HG03378 (cell line): Measurements from ENCODE around the gene SDK2.

Experiments used
- ATAC-seq: cut with Tn5 transposase; IDR thresholded peaks from one replicate; pipeline ENCODE4 v1.9.1; 2021; ENCODE audit warnings: mild to moderate bottlenecking, moderate library complexity; ENCODE audit not compliant: unreplicated experiment

SDK2 gene

DNA sequence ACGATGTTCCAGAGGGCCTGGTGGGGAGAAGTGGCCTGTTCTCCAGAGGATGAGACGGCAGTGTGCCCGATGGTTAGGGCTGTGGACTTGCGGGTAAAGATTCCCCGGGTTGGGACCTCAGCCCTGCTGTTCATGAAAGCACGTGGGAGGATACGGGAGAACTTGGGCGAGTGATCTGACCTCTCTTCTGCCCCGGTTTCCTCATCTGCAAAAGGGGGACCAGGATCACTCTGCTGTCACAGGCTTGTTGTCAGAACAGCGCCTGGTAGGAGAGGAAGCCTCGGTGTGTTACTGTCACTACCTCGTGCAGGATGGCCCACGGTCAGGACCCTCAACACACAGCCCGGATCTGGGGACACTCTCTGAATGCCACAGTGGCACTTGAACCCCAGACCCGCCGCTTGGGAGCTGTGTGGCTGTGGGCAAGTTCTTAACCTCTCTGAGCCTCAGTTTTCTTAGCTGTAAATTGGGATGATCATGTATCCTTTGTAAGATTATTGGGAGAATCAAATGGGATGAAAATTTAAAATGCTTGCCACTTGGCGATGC is 246.9 kb downstream of the SDK2 start:
- no peak for ATAC-seq

DNA sequence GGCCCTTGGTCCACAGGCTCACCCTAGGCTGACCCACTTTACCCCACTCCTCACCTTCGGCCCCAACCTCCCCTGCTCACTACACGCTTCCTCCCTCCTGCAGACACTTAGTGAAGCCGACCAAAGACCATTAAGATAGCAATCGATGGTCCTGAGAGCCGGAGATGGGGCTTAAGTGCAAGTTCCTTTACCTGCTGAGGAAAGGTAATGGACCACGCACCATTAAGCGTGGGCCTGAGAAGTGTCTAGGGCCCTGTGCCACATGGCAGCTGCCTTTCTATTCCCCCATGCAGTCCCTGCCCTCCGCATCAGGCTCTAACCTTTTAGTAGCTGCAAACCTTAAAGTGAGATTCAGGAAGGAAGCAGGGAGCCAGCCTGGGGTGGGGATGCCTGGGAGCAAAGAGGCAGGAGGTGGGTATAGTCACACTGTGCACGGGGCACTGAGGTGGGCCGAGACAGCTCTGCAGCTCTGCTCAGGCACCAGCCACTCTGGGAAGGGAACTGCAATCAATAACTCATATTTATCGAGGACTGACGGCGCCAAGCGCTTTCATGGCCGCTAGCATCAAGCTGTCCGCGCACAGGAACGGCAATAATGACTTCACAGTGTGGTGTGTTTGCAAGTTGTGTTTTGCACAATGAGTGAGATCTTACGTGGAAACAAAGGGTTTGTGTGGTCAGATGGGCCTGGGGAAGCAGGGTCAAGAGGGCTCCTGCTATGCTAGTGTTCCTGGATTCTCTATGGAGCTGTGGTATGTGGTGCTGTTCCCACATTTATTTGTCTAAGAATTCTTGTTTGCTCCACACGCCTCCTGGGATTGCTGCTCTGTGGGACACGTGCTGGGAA is 247.6 kb downstream of the SDK2 start:
- ATAC-seq = no peak

DNA sequence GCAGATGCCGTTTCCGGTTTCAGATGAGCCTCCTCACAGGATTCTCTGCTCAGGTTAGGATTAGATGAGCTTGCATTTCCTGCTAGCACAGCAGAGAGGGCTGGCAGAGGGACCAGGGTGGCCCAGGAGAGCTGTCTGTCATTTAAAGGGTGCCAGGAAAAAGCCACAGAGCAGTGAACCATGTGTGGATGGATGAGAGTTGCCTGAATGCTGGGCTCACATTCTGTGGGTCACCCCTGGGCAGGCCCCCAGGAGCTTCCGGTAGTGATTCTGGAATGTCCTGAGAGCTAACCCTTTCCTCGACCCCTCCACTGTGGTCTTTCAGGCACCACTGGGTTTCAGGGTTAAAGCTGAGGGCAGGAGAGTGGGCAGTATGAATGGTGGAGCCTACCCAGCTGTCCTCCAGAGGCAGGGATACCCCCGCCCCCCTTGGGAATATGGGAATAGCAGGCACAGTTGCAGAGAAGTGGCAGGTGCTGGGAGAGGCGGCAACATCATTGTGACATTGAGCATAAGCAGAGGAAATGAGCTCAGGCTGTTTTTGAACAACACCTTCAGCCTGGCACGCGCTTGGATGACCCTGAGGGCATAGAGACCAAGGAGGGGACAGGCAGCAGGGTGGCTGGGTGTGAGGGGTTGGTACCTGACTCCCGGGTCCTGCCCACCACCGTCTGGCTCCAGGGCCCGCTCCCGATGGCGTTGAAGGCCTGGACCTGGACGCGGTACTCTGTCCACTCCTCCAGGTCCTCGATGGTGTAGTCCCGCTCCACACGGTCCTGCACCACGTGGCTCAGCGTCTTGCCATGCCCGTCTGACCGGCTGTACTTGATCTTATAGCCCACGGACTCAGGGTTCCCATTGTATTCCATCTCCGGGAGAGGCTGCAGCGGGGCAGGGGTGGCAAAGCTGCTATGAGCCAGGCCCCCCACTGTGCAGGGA is 249.5 kb downstream of the SDK2 start:
- ATAC-seq = no peak

DNA sequence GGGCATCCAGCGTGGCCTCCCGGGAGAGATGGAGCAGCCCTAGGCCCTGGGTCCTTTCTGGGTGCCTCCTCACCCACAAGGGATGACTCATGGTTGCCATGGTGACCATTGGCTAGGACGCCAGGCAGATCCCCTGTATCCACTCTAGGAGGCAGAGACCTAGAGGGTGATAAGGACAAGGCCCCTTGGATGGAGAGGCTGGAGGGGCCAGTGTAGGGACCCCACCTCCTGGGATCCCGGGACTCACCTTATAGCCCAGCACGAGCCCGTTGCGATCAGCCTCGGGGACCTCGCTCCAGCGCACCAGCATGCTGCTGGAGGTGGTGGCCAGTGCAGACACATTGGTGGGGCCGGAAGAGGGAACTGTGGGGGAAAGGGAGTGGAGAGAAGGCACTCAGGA is 250.3 kb downstream of the SDK2 start:
- no peak for ATAC-seq

DNA sequence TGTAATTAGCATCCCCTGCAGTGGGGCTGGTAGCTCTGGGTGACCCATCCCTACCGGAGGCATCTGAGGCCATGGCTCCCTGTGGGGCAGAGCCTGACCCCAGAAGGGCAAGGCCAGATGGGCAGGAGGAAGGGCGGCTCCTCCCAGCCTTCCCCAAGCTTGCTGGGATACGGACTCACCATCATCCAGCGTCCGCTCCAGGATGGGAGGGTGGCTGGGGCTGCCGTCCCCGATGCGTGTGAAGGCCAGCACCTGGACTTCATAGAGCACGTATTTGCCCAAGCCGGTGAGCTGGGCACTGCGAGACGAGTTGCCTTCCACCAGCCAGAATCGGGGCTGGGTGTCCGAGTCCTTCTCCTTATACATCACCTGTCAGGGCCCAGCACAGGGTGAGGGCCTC is 250.9 kb downstream of the SDK2 start:
- ATAC-seq = no peak

DNA sequence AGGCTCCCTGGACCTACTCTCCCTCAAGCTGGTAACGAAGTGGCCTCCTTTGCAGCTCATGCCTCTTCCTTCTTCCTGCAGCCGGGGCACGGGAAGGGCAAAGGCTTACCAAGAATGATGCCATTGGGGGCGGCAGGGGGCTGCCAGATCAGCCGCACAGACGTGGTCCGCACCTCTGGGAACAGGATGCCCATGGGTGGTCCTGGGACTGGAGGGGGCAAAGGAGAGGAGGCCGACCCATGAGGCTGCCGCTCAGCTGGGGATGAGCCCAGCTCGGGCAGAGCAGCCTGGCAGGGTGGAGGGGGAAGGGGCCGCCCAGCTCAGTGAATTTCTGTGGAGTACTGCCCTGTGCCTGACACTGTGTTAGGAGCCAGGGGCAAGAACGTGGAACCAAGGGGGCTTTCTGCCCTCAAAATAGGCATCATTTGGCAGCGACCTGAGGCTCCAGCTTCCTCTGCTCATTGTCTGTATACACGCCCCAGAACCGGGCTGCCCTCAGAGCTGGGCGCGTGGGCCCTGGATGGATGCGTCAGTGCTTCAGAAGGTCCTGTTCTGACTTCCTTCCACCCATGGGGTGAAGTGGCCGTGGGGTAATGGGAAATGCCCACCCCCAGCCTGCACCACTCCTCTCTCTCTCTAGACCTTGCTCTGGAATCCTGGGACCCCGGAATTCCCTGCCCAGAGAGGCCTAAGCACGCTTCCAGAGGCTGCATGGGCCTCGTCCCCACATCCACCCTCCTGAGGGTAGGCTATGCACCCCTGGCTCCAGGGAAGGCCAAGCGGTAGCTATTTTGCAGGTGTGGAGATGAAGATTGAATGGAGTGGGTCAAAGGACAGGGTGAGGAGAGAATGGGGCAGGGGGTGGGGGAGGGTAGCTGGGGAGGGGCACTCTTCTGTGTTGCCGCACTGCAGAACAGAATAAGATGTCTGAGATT is 252.6 kb downstream of the SDK2 start:
- ATAC-seq = no peak

DNA sequence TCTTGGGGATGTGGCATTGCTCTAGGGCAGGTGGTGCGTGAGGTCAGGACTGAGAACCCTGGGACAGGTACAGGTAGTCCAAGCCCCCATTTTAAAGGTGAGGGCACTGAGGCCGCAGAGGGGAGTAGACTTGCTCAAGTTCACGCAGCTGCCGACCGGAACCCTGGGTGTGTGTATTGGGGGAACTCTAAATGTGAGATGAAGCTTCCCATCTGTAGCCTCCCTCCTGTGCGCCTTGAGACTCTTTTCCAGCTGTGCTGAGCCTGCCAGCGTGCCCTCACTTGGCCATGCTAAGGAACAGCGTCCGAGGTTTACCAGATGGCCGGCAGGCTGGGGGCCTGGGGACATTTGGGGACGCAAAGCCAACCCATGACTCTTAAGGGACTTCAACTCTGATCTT is 253.4 kb downstream of the SDK2 start:
- no peak for ATAC-seq

DNA sequence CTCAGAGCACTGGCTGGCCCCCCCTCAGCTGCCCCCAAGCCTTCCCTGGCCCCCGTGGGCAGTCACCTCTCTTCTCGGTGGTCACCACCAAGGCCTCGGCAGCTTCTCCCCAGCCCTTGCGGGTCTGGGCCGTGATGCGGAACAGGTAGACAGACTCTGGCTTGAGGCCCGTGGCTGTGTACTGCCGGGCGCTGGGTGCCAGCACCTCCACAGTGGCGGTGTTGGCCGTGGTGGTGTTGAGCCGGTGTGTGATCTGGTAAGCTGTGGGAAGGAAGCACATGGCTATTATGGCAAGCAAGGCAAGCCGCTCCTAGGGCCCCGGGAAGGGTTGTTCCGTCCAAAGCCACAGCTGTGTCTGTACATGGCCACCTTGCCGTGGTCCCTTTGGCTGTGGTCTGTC is 254.0 kb downstream of the SDK2 start:
- ATAC-seq = no peak

DNA sequence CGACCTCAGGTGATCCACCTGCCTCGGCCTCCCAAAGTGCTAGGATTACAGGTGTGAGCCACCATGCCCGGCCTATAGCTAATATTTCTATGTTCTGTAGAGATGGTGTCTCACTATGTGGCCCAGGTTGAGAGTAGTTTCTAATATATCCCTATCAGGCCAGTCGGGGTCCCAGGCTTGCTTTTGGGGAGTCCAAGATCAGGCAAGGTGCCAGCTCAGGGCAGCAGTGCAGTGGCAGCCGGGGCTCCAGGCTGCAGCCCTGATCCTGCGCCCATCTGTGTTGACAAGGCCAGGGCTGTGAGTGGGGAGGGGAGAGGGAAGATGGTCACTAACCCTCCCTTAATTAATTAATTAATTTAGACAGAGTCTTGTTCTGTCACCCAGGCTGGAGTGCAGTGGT is 254.8 kb downstream of the SDK2 start:
- ATAC-seq = no peak

DNA sequence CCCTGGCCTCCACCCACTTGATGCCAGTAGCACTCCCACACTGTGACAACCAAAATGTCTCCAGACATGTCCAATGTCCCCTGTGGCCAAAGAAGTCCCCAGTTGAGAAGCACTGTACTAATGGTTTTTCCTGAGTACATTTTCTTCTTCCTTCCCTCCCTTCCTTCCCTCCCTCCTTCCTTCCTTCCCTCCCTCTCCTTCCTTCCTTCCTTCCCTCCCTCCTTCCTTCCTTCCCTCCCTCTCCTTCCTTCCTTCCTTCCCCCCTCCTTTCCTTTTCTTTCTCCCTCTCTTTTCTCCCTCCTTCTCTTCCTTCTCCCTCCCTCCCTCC is 255.7 kb downstream of the SDK2 start:
- ATAC-seq = no peak

DNA sequence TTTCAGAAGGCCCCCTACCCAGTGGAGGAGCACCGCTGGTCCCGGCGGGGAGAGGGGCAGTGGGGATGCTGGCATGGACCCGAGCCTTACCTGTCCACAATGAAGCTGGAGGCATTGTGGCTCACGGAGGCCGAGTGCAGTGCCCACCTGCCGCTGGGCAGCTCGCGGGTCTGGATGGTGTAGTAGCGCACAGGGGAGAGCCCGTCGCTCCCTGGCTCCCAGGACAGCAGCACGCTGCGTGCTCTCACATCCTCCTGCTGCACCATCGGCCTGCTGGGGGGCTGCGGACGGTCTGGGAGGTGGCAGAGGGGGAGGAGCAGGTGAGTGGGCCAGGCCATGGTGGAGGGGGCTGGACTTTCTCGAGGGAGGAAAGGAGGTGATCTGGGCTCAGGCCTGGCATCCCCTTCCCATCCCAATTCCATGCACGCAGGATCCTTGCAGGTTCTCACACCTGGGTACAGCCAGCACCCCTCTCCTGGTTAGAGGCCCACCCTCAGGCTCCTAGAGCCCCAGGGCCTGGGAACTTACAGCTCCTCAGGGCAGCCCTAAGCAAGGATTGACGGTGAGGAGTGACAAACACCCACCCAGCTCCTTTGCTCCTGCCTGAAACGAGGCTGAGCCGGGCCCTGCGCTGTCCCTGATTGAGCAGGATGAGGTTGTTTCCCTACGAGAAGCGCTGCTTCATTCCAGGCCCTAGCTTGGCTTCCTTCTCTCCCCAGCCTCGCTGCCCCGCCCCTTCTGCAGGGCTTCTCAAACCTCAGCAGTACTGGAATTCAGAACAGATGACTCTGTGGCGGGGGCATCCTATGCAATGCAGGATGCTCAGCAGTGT is 256.3 kb downstream of the SDK2 start:
- no peak for ATAC-seq

DNA sequence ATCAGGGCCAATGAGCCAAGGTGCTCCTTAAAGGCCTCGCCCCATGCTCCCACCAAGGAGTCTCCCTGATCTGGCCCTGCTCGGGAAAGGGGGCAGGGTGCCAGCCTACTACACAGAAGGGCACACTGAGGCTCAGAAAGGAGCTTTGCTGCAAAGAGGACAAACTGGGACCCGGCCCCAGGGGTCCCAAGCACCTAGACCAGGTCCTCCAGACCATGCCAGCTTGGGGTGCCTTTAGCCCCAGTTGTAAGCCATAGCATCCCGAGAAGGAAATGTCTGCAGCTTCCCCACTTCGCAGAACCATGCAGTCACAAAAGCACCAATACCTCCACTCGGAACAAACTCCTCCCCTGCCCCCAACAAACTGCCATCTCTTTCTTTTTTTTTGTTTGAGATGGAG is 257.7 kb downstream of the SDK2 start:
- ATAC-seq = no peak

DNA sequence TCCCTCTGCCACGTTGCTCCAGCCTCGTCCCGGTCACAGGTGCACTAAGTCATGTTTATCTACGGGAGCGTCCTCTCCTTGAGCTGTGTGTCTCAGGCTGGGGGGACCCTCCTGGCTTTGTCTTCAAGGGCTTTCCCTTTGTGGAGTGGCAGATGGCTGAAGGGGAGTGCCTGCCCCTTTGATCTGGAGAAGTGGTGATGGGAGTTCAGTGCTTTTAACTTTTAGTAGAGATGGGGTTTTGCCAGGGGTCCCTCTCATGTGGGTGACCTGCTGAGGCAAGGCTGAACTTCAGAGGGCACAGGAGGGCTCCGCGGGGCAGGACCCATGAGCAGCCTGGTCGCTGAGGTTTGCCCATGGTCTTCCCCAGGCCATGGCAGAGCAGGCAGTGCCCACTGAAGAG is 259.3 kb downstream of the SDK2 start:
- ATAC-seq = no peak

DNA sequence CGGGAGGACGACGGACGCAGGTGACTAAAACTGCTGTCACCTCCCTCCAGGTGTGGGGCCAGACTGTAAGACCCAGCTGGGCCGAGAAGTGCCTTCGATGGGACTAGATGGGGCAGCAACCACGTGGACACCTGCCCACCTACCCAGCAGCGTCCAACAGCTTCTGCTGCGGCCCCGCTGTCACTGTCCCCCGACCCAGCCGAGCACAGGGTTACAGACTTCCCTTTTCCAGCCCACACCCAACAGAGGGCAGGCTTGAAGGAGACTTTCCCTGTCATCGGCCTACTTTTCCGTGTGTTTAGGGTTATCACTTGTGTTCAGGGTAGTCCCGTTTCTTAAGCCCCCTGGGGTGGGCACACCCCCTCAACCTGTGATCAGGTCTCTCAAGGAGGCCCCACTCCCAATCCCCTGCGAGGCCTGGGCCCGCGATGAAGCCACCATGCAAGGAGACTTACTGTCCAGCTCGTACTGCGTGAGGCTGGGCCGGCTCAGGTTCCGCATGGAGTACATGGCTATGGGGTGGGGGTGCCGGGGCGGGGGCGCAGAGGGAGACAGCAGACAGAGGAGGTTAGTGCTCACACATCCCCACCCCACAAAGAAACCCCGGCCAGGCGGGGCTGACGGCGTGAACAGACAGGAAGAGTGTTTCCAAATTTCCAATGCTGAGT is 263.7 kb downstream of the SDK2 start:
- ATAC-seq = no peak

DNA sequence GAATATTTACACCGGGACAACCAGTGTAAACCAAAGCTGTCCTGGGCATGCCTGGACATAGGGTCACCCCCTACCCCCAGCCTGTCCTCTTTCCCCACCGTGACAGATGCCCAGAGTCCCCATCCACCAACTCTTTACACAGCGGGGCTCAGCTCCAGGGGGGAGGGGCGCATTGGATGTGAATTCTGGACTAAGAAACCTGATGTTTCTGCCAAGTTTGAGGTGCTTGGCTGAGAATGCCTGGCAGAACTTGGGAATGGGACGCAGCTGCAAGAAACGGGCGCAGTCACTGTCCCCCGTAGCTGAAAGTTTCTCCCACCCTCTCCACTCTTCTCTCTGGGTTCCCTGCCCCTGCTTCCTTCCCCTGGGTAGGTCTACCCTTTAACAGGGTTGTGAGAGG is 264.4 kb downstream of the SDK2 start:
- ATAC-seq = no peak

DNA sequence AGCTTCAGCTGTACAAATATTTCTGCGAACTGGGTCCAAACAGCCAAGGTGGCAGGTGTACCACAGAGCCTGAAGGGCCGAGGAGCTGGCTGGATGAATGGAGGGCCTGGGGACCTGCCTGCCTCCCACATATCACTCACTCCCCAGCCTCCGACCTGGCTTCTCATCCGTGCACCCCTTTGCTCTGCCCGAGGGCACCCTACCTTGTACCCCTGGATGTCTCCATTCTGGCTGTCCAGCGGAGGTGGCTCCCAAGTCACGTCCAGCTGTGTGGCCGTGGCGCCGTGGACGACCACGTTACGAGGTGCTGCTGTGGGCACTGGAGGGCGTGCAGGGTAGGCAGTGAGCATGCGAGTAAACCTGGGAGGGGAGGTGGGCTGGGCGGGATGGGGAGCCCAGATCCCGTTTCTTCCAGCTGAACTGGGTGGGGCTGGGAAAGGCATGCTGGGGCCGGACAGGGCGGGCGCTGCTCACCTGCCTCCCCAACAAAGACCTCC is 265.2 kb downstream of the SDK2 start:
- ATAC-seq = no peak

DNA sequence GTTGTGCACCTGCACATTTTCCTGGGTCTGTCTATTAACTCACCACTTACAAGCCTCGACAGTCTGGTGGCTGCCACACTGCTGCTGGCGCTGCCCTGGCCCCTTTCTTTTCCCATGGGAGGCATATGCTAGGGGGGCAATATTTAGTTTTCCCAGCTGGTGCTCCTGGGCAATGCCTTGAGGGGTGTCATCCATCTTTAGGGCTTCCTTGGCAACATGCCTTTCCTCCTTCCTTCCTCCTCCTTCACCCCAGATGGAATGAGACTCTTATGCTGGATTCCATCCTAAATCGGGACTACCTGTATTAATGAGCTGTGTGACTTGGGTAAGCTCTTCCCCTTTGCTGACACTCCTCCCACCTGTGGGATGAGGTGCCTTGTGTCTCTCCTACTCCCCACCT is 267.6 kb downstream of the SDK2 start:
- no peak for ATAC-seq

DNA sequence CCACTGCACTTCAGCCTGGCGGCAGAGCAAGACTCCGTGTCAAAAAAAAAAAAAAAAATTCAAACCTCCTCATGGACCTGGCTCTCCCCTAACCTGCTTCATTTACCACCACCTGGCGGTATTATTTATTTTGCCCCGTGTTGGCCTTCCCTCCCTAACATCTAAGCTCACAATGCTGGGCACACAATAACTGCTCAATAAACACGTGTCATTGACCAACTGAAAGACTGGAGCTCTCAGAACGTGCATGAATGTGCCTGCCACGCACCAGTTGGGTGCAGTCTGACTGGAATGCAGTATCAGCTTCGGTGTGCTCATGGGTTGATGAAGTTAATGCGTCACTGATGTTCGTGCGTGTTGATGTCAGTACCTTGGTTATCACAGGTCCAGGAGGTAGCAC is 268.1 kb downstream of the SDK2 start:
- ATAC-seq = no peak

DNA sequence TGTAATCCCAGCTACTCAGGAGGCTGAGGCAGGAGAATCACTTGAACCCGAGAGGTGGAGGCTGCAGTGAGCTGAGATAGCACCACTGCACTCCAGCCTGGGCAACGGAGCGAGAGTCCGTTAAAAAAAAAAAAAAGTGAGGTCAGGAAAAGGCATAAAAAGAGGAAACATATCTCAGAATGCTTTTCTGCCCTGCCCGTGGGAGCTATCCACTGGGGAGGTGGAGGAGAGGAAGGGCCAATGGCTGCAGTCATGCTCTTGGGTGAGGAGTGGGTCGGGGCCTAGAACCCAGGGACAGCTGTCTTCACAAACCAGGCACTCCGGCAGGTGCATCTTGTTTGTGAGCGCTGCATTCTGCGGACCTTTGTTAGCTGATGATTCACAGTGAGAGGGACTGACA is 272.4 kb downstream of the SDK2 start:
- ATAC-seq = no peak
